Measurements from ENCODE around the gene ZNF439. TPM values are rescaled to one million over a fixed set of nuclear protein-coding genes. Genes with fewer than 3 reads are reported as not detected.
A peak's percentile ranks its signal among the peaks of the same experiment; 100 is the strongest.

The ZNF439 gene
- total RNA-seq = 0.53 and 1.7 TPM in 2 replicates

DNA sequence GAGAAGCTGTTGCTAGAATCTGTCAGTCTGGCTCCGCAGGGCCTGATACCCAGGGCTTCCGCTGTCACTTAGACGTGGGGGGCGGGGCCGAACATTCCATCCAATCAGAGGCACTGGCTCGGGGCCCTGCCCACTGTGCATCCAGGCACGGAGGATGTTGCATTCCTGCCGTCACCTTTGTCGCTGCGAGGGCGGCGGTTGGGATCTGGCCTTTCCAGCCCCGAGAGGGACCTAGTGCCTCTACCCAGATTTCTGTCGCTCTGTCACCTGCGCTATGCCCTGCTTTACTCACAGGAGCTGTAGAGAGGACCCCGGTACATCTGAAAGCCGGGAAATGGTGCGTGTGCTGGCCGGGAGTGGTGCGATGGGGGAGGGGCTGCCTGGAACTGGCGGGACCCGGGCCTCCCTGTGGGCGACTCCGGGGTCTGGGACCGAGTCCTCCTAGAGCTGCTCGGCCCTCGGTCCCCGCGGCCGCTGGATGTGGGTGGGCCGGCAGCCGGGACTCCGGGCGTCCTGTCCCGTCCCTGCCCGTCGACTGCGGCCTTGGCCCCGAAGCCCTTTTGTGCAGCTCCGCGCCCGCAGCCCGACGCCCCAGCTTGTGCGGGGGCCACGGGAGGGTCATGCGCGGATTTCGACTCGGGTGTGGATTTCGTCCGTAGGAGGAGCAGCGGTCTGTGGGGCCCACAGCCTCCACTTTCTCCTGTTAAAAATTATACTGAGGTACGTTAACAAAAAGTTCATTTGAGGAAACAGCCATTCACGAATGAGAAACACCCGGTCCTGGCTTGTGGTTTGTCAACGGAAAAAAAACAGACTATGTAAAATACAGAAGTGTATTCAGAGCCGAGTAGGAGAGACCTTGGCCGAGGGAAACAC lies at the start of gene ZNF439:
Gene ZNF439 (plus strand): TSS at position 133 of the 876 bp plus-strand sequence. CDS start 142 bp downstream, at position 275.
- Histone ChIP-seq H3K36me3 (ENCODE audit: control insufficient read depth, insufficient read depth, low read length) (no peaks in the 10 kb centered on the region), H3K27me3 (ENCODE audit: control insufficient read depth, insufficient read depth, low read length) (no peaks in the 10 kb centered on the region), H3K4me3 (ENCODE audit: low read depth, low read length) (peak within 1 kb of the TSS; percentile 32)
- DNase-seq (ENCODE audit: low read depth) (peak; percentile 41), FAIRE-seq (no peak)
- TF ChIP-seq, protein P1, sequence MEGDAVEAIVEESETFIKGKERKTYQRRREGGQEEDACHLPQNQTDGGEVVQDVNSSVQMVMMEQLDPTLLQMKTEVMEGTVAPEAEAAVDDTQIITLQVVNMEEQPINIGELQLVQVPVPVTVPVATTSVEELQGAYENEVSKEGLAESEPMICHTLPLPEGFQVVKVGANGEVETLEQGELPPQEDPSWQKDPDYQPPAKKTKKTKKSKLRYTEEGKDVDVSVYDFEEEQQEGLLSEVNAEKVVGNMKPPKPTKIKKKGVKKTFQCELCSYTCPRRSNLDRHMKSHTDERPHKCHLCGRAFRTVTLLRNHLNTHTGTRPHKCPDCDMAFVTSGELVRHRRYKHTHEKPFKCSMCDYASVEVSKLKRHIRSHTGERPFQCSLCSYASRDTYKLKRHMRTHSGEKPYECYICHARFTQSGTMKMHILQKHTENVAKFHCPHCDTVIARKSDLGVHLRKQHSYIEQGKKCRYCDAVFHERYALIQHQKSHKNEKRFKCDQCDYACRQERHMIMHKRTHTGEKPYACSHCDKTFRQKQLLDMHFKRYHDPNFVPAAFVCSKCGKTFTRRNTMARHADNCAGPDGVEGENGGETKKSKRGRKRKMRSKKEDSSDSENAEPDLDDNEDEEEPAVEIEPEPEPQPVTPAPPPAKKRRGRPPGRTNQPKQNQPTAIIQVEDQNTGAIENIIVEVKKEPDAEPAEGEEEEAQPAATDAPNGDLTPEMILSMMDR (IDR thresholded peaks at IDR 0.05; ENCODE audit: insufficient read depth, low read length, severe bottlenecking) = no peak

DNA sequence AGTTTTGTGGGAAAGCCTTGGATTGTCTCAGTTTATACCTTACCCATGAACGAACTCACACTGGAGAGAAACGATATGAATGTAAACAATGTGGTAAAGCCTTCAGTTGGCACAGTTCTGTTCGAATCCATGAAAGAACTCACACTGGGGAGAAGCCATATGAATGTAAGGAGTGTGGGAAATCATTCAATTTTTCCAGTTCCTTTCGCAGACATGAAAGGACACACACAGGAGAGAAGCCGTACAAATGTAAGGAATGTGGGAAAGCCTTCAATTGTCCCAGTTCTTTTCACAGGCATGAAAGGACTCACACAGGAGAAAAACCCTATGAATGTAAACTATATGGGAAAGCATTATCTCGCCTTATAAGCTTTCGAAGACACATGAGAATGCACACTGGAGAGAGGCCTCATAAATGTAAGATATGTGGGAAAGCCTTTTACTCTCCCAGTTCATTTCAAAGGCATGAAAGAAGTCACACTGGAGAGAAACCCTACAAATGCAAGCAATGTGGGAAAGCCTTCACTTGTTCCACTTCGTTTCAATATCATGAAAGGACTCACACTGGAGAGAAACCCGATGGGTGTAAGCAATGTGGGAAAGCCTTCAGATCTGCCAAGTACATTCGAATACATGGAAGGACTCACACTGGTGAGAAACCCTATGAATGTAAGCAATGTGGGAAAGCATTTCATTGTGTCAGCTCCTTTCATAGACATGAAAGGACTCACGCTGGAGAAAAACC lies 42.0 kb upstream of the ZNF439 start:
- TF ChIP-seq, protein P1 (IDR thresholded peaks at IDR 0.05; ENCODE audit: insufficient read depth, low read length, severe bottlenecking) = no peak
- no peak for DNase-seq (ENCODE audit: low read depth)
- no peak overlapping the region for H3K4me3 ChIP-seq (ENCODE audit: low read depth, low read length)
- no peaks in the 10 kb centered on the region for H3K36me3 ChIP-seq (ENCODE audit: control insufficient read depth, insufficient read depth, low read length)
- H3K27me3 ChIP-seq (ENCODE audit: control insufficient read depth, insufficient read depth, low read length) = no peaks in the 10 kb centered on the region
- no peak for FAIRE-seq

DNA sequence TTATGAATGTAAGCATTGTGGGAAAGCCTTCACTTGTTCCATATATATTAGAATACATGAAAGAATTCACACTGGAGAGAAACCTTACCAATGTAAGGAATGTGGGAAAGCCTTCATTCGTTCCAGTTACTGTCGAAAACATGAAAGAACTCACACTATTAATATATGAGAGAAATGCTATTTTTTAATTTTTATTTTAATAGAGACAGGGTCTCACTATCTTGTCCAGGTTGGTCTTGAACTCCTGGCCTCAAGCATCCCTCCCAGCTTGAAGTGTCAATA lies 41.5 kb upstream of the ZNF439 start:
- H3K36me3 ChIP-seq (ENCODE audit: control insufficient read depth, insufficient read depth, low read length) = no peaks in the 10 kb centered on the region
- TF ChIP-seq, protein P1 (IDR thresholded peaks at IDR 0.05; ENCODE audit: insufficient read depth, low read length, severe bottlenecking) = no peak
- FAIRE-seq (no peak), DNase-seq (ENCODE audit: low read depth) (no peak)
- H3K4me3 ChIP-seq (ENCODE audit: low read depth, low read length) = no peak overlapping the region
- no peaks in the 10 kb centered on the region for H3K27me3 ChIP-seq (ENCODE audit: control insufficient read depth, insufficient read depth, low read length)

DNA sequence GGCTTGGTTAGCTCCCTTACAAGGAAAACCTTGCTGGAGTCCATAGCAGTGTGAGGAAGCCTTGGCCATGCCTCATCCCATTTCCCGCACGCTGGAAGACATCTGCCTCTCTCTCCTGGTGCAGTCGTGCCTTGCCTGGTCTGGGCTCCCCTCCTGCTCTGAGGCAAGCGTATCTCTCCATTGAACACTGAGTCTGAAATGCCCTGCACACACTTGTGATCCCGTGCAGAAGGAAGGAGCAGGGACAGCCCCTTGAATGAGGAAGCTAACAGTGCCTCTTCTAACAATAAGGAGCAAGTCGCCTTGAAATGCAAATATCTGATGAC lies 34.9 kb upstream of the ZNF439 start:
- Histone ChIP-seq H3K4me3 (ENCODE audit: low read depth, low read length) (peak overlapping the region; percentile 96), H3K36me3 (ENCODE audit: control insufficient read depth, insufficient read depth, low read length) (peaks cover 1% of the 10 kb centered on the region), H3K27me3 (ENCODE audit: control insufficient read depth, insufficient read depth, low read length) (no peaks in the 10 kb centered on the region)
- DNase-seq (ENCODE audit: low read depth) (no peak), FAIRE-seq (no peak)
- TF ChIP-seq, protein P1 (IDR thresholded peaks at IDR 0.05; ENCODE audit: insufficient read depth, low read length, severe bottlenecking) = no peak

DNA sequence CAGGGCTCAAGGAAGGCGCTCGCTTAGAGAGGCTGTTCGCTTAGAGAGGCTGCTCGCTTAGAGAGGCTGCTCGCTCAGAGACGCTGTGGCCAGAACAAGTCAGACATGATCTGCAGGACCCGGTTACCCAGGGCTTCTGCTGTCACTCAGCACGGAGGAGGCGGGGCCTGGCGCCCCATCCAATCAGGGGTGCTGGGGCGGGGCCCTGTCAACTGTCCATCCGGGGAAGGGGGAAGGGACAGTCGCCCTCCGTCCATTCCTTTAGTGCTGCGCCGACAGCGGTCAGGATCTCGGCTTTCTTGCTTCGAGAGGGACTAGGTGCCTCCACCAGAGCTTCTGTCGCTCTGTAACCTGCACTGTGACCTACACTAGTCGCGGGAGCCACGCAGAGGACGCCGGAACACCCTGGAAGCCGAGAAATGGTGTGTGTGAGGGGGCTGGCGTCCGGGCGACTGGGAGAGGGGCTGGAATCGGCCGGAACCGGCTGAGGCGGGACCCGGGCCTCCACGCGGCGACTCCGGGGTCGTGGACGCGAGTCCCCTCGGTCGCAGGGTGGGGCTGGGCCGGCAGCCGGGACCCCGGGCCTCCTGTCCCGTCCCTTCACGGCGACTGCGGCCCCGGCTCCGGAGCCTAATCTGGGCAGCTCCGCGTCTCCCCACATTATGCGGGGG lies 34.4 kb upstream of the ZNF439 start, which contains the start of gene ZNF440:
Gene ZNF440 (plus strand): TSS at position 245 of the 671 bp plus-strand sequence. CDS start 175 bp downstream, at position 420.
- FAIRE-seq (no peak), DNase-seq (ENCODE audit: low read depth) (peak; percentile 87)
- TF ChIP-seq, protein P1 (IDR thresholded peaks at IDR 0.05; ENCODE audit: insufficient read depth, low read length, severe bottlenecking) = no peak
- H3K4me3 ChIP-seq (ENCODE audit: low read depth, low read length) = peak within 1 kb of the TSS; percentile 96
- no peaks in the 10 kb centered on the region for H3K27me3 ChIP-seq (ENCODE audit: control insufficient read depth, insufficient read depth, low read length)
- peaks cover 1% of the 10 kb centered on the region for H3K36me3 ChIP-seq (ENCODE audit: control insufficient read depth, insufficient read depth, low read length)
